HEK293T (cell line): ENCODE data around the gene SMARCB1.

Experiments used
- CTCF ChIA-PET: fragments of 350-600 bp; formaldehyde crosslinking; extraction: SDS; loops from one replicate; lab custom pipeline; 2021; ENCODE audit warnings: antibody characterized with exemption, inconsistent platforms; lab: Yijun Ruan, JAX
- POLR2A ChIA-PET: fragments of 350-600 bp; formaldehyde crosslinking; extraction: SDS; loops from one replicate; lab custom pipeline; 2020; ENCODE audit warnings: antibody characterized with exemption, inconsistent platforms; lab: Yijun Ruan, JAX
- DNase-seq: peaks from one replicate; pipeline ENCODE4 v3.0.0; 2012; ENCODE audit warnings: mixed read lengths; ENCODE audit errors: extremely low spot score
- ARNT ChIP-seq: fragments of 450-650 bp; IDR thresholded peaks from 2 replicates; pipeline ENCODE4 v1.6.1; 2017; ENCODE audit warnings: mild to moderate bottlenecking
- BHLHE40 ChIP-seq: fragments of 450-650 bp; IDR thresholded peaks from 2 replicates; pipeline ENCODE4 v1.6.1; 2016; ENCODE audit warnings: mild to moderate bottlenecking, moderate library complexity, borderline replicate concordance
- CTBP1 ChIP-seq: fragments of 450-650 bp; IDR thresholded peaks from 2 replicates; pipeline ENCODE4 v1.6.1; 2016; ENCODE audit warnings: borderline replicate concordance
- ELF4 ChIP-seq: fragments of 450-650 bp; IDR thresholded peaks from 2 replicates; pipeline ENCODE4 v1.6.1; 2017; ENCODE audit warnings: antibody characterized with exemption
- FOXA1 ChIP-seq: fragments of 450-650 bp; IDR thresholded peaks from 2 replicates; pipeline ENCODE4 v1.6.1; 2016; ENCODE audit warnings: mild to moderate bottlenecking
- FOXK2 ChIP-seq: fragments of 450-650 bp; IDR thresholded peaks from 2 replicates; pipeline ENCODE4 v1.6.1; 2016; ENCODE audit warnings: mild to moderate bottlenecking
- FOXM1 ChIP-seq: fragments of 450-650 bp; IDR thresholded peaks from 2 replicates; pipeline ENCODE4 v1.6.1; 2017; ENCODE audit warnings: mild to moderate bottlenecking, borderline replicate concordance
- HDGF ChIP-seq: fragments of 450-650 bp; IDR thresholded peaks from 2 replicates; pipeline ENCODE4 v1.6.1; 2017; ENCODE audit warnings: antibody characterized with exemption, borderline replicate concordance
- L3MBTL2 ChIP-seq: fragments of 450-650 bp; conservative IDR thresholded peaks from 2 replicates; pipeline ENCODE4 v1.6.1; 2016; ENCODE audit warnings: mild to moderate bottlenecking
- LEF1 ChIP-seq: fragments of 450-650 bp; IDR thresholded peaks from 2 replicates; pipeline ENCODE4 v1.6.1; 2017; ENCODE audit warnings: mild to moderate bottlenecking, borderline replicate concordance
- NFRKB ChIP-seq: fragments of 450-650 bp; IDR thresholded peaks from 2 replicates; pipeline ENCODE4 v1.6.1; 2016; ENCODE audit warnings: mild to moderate bottlenecking, moderate library complexity
- PKNOX1 ChIP-seq: fragments of 450-650 bp; IDR thresholded peaks from 2 replicates; pipeline ENCODE4 v1.6.1; 2016
- SP1 ChIP-seq: fragments of 450-650 bp; IDR thresholded peaks from 2 replicates; pipeline ENCODE4 v1.6.1; 2017
- SUZ12 ChIP-seq: fragments of 450-650 bp; IDR thresholded peaks from 2 replicates; pipeline ENCODE4 v1.6.1; 2016; ENCODE audit warnings: mild to moderate bottlenecking
- TARDBP ChIP-seq: fragments of 450-650 bp; IDR thresholded peaks from 2 replicates; pipeline ENCODE4 v1.6.1; 2016
- ZNF384 ChIP-seq: fragments of 450-650 bp; IDR thresholded peaks from 2 replicates; pipeline ENCODE4 v1.6.1; 2016

Gene SMARCB1

GRCh38 chr22:23777776-23778576, 8.8 kb upstream of the SMARCB1 start:
- TF ChIP-seq L3MBTL2 (no peak), PKNOX1 (no peak), SP1 (no peak)
- no peak for DNase-seq
- ChIA-PET CTCF (no interaction called here), POLR2A (interaction anchor here (0.8 to 1.4 kb wide), 4 partner anchors 8 to 79 kb away, joined by 4 to 7 read pairs (median 4); partner anchors contain the start of genes CHCHD10 and SLC2A11)

GRCh38 chr22:23778577-23778900, 8.2 kb upstream of the SMARCB1 start:
- TF ChIP-seq FOXM1 (no peak), FOXK2 (no peak), FOXA1 (no peak), SUZ12 (no peak), ZNF384 (no peak), L3MBTL2 (no peak), LEF1 (no peak), NFRKB (no peak), ARNT (no peak), ELF4 (no peak), CTBP1 (no peak), SP1 (no peak), BHLHE40 (no peak)
- no peak for DNase-seq
- ChIA-PET CTCF (no interaction called here), POLR2A (interaction anchor here (1.4 kb wide), 1 partner anchor 11 kb away, joined by 5 read pairs; the partner anchor contains the start of gene CHCHD10)

- DNase-seq: no peak
- CTCF ChIA-PET: no interaction called here
- TF ChIP-seq HDGF (no peak), FOXM1 (no peak), ZNF384 (no peak), LEF1 (no peak), CTBP1 (no peak), FOXA1 (no peak), TARDBP (no peak), ELF4 (no peak), L3MBTL2 (no peak), NFRKB (no peak), SUZ12 (no peak)
- POLR2A ChIA-PET: no interaction called here
These were observed 7.7 kb upstream of the SMARCB1 start for GRCh38 chr22:23779083-23779482.

- ChIA-PET CTCF (no interaction called here), POLR2A (no interaction called here)
- TF ChIP-seq ZNF384: no peak
- no peak for TF ChIP-seq BHLHE40
- no peak for TF ChIP-seq SUZ12
- no peak for TF ChIP-seq FOXA1
- no peak for DNase-seq
These were observed 7.0 kb upstream of the SMARCB1 start for GRCh38 chr22:23779731-23780130.

- ChIA-PET POLR2A (interaction anchor here (1.0 kb wide), 1 partner anchor 63 kb away, joined by 3 read pairs; no protein-coding TSS in a partner anchor), CTCF (no interaction called here)
- DNase-seq: no peak
- no peak for TF ChIP-seq NFRKB
- TF ChIP-seq HDGF: no peak
- no peak for TF ChIP-seq FOXK2
- TF ChIP-seq CTBP1: no peak
- TF ChIP-seq ELF4: no peak
These were observed 6.5 kb upstream of the SMARCB1 start for GRCh38 chr22:23780146-23780748.

GRCh38 chr22:23781065-23781464, 5.7 kb upstream of the SMARCB1 start:
- POLR2A ChIA-PET: interaction anchor here (1.0 kb wide), 1 partner anchor 64 kb away, joined by 3 read pairs; no protein-coding TSS in a partner anchor
- TF ChIP-seq BHLHE40: no peak
- TF ChIP-seq CTBP1: no peak
- no peak for TF ChIP-seq ARNT
- no peak for TF ChIP-seq SUZ12
- no peak for TF ChIP-seq SP1
- TF ChIP-seq HDGF: no peak
- no peak for TF ChIP-seq TARDBP
- TF ChIP-seq FOXA1: no peak
- no peak for TF ChIP-seq FOXK2
- no peak for TF ChIP-seq ZNF384
- no peak for TF ChIP-seq ELF4
- TF ChIP-seq NFRKB: no peak
- TF ChIP-seq FOXM1: no peak
- TF ChIP-seq L3MBTL2: no peak
- TF ChIP-seq LEF1: no peak
- no peak for TF ChIP-seq PKNOX1
- CTCF ChIA-PET: interaction anchor here (1.1 kb wide), 1 partner anchor 69 kb away, joined by 3 read pairs; no protein-coding TSS in a partner anchor
- DNase-seq: no peak

GRCh38 chr22:23781511-23782183, 5.1 kb upstream of the SMARCB1 start:
- no peak for DNase-seq

More at GRCh38 chr22:23781511-23782183, 5.1 kb upstream of the SMARCB1 start:
- CTCF ChIA-PET: interaction anchor here (1.1 kb wide), 1 partner anchor 68 kb away, joined by 3 read pairs; no protein-coding TSS in a partner anchor
- POLR2A ChIA-PET: interaction anchor here (0.9 kb wide), 1 partner anchor 76 kb away, joined by 3 read pairs; the partner anchor contains the start of gene SLC2A11
- no peak for TF ChIP-seq TARDBP
- no peak for TF ChIP-seq ELF4
- no peak for TF ChIP-seq FOXK2
- TF ChIP-seq L3MBTL2: no peak
- TF ChIP-seq SUZ12: no peak
- TF ChIP-seq HDGF: no peak
- TF ChIP-seq SP1: no peak
- no peak for TF ChIP-seq BHLHE40
